NCI-H2029 (cell line): ENCODE results near the gene SMIM30.

Experiments used
- DNase-seq: peaks from one replicate; lab custom pipeline; 2025; lab: John Stamatoyannopoulos, UW

SMIM30 gene

DNA sequence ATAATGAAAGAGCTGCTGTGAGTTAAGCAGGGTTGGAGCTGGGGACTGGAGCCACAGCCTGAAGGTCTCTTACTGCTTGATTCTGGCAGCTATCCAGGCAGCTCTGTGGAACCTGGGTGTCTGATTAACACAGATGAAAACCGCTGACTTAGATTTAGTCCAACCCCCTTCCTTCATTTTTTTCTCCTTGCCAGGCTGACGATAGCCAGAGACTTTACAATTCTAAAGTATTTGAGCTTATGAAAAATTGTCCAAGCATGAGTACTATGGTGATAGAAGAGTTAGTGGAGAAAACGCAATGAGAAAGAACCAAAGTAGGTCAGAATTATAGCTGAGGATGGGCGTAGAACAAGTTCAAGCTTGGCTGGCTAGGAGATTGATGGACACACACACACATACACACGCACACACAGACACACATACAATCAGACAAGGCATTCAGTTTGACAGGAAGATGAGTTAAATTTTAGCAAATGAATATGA lies 18.2 kb downstream of the SMIM30 start:
- DNase-seq: no peak

DNA sequence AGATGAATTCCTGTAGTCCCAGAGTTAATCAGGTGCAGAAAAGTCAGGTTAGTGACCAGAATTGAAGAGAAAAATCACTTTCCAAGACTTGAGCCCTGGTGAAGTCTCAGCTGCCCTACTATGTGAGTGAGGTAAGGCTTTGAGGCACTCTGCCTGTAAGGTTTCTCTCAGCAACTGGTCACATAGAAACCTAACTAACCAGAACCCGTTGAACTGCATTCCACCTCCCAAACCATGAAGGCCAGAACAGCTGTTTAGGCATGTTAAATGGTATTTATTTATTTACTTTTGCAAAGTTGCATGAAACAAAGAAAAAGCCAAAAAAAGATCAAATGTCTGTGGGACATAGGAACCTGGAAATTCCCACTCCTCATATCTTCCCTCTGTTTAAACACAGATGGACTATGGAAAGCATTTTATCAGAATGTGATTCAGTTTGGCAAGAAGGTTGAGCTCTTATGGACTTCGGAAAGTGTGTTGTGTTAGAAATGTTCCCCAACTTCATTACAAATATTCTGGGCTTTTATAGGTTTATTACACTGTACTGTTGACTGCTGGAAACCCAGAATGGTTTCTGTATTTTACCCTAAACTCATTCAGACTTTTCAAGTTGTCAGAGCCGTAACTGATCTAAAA lies 19.0 kb downstream of the SMIM30 start:
- no peak for DNase-seq

DNA sequence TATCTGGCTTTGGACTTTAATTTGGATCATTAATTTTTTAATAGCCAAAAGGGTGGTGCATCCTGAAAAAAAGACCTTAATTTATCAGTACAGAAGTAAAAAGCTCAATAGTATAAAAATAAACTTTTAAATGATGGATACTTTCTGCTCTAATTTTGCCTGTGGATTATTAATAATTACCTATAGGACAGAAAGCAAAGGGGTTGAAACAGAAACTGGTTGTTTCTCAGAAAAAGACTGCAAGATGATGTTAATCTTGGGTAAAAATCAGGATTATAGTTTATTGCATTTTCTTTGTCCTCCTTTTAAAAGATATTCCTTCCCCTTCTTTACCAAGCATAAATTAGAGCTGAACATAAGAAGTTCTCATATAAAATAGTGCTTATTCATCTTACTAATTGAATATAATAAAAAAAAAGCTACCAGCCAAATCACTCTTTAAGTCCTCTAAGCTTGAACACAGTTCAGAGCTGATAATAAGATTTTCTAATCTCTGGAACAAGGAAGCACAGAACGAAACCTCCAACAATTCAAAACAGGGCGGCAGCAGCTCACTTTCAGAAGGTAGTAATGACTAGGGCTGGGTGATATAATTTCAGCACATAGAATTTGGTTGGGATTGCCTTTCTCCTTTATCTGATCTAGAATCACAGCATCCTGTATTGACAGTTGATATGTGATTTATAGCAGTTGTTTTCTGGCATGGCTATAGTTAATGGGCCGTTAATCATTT lies 23.7 kb downstream of the SMIM30 start:
- DNase-seq: no peak

DNA sequence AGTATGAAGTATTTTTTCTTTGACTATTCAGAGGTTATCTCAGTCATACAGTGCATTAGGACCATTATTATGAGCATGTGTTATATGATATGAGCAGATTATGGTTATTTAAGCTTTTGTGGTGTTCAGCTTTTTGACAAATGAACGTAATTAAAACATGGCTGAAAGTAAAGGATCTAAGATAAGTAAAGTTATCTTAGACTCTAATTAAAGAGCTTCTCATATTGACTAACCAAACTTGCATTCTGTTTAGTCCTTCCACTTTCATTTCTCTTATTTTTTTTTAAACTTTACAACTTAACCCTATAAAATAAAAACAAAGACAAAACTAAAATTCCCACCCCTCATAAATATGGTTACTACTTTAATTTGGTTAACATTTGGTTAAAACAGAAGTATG lies 24.8 kb downstream of the SMIM30 start:
- no peak for DNase-seq

DNA sequence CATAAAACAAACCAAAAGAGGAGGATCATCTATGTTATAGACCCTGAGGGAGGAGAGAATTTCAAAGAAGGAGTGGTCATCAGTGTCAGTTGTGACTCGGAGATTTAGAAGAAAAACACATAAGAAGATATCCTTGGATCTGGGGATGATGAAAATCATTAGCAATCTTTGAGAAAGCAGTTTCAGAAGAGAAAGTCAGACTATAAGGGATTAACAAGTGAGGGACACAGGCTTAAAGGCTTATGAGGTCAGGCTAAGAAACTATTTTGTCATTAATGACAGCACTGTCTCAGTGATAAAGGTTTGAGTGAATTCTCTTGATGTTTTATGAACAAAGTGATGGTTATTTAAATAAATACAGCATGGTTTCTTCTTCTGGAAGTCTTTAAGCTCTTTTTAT lies 25.6 kb downstream of the SMIM30 start:
- DNase-seq: no peak

DNA sequence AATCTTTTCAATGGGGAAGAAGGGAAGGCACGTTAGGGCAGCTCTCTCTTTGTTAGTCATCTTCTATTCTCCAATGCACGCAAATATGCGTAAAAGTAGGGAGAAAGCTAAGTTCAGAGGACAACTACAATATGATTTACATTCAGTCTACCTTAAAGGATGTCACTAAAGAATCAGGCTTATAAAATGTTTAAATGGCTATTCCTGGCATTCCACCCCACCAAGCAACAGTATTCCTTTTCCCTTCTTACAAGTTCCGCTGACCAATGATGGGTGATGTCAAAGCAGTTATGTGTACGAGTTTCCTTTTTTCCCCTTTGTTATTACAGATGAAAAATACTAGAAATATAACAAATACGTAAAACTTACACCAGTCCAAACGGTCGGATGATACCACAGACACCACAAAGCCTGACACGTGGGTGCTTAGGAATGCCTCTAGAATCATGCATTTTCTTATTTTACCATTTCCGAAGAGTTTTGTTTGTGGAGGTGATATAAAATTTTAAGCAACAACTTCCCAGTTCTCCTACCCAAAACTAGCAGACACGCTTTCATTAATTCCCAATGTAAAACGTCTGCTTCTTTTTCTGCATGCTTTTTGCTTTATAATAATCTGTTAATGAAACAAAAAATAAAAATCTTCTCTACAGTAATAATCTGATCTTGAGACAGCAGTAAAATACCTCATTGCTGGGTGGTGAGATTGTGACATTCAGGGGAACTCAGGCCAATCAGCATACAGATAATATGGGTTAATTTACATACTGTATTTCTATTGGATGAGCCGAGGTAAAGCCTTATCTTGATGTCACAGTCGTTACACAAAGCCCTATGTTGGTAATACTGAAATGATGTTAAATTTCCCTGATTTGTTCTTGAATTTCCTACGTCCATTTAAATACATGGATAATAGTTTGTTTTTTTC lies 31.0 kb downstream of the SMIM30 start:
- DNase-seq: no peak

DNA sequence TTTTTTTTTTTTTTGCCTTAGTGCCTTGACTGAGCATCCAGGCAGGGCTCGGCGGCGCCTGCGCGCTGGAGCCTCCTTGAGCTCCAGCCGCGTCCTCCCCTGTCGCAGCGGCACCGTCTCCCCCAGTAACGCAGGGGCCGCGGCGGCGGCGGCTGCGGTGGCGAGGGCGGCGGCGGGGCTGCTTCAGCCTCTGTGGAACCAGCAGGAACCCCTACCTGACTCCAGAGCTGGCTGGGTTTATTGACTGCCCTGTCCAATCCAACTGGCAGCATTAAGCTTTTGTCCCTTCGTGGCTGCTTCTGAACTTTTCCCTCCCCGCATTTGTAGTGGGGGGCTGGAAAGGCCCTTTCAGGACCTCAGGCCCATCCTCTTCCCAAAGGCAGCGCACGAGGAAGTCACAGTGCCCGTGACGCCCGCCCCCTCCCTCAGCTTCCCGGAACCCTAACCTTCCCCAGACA lies 31.9 kb downstream of the SMIM30 start, which contains the start of gene GPR85:
Gene GPR85, minus strand, starts transcription at position 397 of the 458 bp plus-strand sequence. CDS start 2,106 bp downstream, outside the sequence.
- no peak for DNase-seq

DNA sequence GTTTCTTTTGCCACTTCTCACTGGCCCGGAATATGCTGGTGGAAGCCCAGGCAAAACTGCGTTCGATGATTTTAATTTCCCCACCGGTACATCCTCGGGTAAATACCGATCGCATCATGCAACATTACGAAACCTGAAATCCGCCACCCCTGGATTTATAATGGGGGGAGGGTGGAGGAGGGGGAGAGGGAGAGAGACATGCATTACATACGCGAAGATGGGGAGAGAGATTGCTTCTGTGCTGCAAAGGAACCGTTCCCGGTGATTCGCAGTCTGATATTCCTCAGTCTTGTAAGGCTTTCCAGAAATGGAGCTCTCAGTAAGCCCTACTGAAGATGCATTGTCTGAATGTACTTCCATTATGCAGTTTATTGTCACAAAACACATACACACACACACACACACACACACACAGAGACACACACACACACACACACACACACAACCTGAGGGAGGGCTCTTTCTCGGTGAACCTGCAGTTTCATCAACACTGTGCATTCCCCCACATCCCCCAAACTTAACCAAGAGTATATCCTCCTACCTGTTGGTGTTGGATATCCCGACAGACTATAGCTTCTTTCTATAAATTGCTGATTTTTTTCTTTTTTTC lies 32.5 kb downstream of the SMIM30 start:
- DNase-seq: no peak

DNA sequence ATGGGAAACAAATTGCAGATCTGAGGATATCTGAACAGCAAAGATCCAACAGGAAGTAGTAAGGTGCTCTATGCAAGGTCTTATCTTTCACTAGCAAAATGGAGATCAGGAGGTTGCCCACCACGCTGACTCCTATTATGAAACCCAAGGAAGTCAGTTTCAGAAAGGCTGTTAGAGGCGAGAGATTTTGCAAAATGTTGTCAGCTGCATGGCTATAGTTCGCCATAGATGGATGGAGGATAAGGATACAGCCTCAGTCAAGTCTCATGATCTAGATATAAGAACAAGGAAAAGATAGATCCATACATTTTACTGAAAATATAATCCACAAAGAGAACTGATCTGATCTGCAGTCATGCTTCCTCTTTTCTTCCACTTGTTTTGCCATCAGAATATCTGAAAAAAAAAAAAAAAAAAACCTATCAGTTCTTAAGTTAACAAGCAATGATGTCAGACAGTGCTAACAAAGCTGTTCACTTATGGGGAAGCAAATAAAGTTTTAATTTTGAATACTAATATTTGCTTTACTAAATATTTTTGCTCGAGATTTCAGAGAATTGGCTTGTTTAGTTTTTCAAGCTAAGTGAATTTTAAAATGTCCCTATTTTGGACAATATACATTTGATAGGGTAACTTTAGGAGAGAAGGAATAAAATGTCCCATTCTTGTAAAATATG lies 33.7 kb downstream of the SMIM30 start:
- DNase-seq: no peak

DNA sequence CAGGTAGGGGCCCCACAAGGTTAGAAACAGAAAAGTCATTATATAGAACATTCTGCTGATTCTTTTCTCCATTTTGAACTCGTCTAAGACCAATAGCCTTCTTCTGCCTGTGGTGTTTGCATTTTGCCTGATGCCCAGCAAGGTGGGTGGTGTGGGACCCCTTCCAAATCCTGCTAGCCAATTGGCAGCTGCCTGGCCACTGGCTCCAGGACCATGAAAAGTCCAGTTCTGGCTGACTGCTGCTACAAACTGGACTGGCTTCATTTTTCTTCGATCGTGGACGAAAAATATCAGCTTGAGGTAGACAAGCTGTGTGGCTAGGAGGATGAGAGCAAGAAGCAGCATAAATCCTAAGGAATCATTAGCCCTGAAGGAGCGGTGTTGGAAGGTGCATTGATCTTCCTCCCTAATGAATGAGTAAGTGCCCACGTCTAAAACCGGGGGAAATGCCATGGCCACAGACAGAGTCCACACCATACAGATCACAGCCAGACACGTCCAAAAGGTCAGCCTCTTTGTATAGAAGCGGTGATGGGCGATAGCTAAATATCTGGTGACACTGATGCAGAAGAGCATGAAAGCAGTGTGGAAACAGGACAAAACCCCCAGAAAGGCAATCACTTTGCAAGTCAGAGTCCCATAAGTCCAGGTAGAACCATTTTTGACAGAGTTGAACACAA lies 34.4 kb downstream of the SMIM30 start:
- no peak for DNase-seq

DNA sequence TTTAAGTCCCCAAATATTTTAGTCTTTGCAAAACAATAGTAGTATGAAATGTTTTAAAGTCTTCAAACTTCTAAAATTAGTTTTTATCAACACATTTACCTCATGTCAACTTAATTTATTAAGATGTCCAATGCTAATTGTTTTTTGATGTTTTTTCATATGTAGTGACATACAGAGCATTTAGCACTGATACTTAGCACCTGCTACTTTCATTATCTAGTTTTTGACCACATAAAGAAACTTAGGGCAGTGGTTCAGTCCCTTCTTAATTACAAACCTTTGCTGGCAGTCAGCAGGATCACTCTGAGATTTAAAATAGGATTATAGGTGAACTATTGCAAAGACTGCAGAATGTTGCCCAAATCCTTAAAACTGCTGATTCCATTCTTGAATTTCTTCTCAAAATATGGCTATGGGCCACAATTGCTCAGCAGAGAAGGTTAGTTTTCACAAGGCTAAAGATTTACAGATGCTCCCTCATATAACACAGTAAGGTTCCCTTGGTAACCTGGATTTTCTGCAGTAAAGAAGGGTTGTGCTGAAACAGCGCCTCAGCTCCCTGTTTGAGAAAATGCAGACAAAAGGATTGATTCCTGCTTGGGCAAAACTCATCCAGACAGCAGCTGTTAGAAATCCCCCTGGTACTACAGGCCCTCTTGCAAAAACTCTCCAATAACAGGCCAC lies 35.1 kb downstream of the SMIM30 start:
- no peak for DNase-seq

DNA sequence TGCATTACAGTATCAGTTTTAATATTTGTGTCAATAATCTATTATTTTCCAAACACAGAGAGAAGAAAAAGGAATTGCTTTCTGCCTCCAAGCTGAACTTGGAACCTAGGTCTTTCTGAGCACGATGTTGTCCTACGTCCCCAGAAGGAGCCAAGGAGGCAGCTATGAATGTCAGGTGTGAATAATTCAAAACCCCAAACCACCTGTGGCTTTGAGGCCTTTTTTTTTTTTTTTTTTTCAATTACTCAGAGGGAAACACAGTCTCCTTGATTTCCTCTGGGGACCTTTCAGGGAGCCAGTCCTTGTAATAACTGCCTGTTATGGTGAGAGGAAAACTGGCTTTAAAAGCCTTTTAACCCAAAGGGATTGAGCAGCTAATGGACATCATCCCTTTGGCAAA lies 40.0 kb downstream of the SMIM30 start:
- DNase-seq: no peak

DNA sequence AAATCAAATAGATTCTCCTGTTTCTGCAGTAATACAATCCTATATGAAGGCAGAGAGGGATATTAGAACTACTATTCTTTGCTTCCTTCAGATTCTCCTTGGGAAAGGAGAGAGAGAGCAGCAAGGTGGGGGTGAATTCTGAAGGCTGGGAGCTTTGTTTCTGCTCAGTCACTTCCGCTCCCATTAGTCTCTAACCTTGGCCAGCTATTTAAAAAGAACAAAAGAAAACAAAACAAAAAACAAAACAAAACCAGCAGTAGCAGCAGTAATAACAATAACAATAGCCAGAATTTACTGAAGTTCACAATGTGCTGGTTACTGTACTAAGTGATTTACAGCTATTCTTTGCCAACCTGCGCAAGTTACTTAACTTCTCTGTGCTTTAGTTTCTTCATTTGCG lies 41.7 kb downstream of the SMIM30 start:
- no peak for DNase-seq

DNA sequence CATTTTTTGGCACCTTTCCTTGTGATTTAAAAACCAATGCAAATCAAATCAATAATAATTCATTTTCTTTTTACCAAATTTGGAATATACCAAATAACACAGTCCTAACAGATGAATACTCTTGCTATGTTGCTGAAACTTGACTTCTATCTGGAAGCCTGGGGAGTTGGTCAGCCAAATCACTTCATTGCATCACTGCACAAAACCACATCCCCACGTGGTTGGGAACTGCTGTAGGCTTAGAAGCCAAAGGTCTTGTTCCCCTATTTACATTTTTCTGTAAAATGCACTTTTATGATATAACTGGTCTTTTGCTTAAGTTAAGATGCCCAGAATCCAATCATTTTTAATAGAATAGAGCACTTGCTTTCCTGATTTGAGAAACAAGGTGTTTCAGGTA lies 46.9 kb downstream of the SMIM30 start:
- DNase-seq: no peak
